ENCODE measurements around the gene SIRT4.
"Not testable (repeated sequence)": the region's sequence is repeated elsewhere in the genome, so short reads cannot be mapped to it uniquely, and the experiment has no call there.

The SIRT4 gene

DNA sequence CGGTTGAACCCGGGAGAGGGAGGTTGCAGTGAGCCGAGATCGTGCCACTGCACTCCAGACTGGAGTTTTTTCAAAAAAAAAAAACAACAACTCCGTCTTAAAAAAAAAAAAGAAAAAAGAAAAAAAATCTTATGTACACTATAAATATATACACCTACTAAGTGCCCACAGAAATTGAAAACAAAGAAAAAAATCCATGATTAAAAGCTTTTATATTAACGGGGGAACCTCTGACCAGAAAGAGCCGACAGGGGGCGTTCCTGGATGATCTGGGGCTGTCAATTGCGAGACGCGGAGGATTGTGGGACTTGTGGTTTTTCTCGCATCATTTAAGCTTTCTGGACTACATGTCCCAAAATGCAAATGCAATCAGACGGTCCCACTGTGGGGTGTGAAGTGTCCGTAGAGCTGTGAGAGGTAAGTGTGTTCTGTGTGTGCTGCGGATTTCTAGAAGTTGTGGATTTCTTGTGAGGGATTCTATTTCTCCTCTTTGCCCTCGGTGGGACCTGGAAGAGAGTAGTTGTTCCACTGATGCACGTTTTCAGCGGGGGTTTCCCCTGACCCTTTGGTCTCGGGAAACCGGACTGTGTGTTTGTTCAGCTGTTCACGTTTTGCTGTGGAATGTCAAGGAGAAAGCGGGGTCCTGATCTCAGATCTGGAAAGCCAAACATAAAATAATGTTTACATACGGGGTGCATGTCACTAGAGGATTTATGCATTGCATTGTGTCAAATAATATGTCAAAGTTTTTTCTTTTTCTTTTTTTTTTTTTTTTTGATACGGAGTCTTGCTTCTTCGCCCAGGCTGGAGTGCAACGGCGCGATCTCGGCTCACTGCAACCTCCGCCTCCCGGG is at the start of gene SIRT4:
Gene SIRT4, plus strand, starts transcription at position 360 of the 854 bp plus-strand sequence. CDS start 1,241 bp downstream, outside the sequence.
- peak; percentile 76 to 78 for DNase-seq (ENCODE audit: low read depth in 2 of 2)

DNA sequence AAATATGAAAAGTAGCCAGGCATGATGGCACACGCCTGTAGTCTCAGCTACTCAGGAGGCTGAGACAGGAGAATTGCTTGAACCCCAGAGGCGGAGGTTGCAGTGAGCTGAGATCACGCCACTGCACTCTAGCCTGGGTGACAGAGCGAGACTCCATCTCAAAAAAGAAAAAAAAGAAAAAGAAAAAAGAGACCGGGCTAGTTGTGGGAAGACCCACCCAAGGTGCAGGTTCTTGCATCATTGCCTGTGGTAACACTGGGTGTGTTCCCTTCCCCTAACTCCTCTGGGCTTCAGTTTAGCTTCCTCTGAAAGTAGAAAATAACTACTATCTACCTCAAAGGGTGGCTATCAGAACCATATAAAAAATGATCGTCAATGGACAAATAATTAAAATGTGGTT is 48.8 kb upstream of the SIRT4 start:
- DNase-seq (ENCODE audit: low read depth in 2 of 2): not testable (repeated sequence)

- no peak for DNase-seq (ENCODE audit: low read depth in 2 of 2)
These were observed 47.3 kb upstream of the SIRT4 start for GRCh38 chr12:120254809-120255208.

DNA sequence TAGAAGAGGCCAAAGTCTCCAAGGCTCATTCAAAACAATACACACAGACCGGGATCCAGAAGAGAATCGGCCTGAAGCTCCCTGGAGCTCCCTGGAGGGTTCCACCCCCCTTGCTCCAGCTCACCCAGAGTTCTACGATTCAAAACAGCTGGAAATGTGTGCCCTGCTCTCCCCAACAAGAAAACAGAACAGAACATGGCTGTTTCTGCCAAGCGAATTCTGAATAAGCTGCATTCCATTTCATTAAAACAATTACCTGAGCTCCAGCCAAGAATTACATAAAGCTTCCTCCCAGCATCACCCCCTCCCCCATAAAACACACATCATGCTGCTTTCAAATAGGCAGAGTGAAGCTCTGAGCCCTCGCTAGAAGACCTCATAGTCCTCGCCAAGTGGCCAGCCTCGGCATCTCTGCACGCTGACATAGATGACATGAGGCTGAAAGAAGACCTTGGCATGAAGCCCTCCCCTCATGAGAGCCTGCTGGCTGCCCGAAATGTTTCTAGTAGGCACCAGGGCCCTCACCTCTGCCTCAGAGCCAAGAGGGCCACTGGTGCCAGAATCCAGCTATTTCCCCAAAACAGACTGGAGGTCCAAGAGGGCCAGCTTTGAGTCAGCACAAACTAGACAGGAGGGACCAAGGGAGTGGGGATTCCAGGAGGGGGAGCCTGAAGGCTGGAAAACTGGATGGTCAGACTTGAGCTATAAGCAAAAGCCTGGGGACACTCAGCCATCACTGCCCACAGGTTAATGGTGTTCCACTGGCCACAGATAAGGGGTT is 44.9 kb upstream of the SIRT4 start:
- no peak for DNase-seq (ENCODE audit: low read depth in 2 of 2)

GRCh38 chr12:120258323-120258896 is 43.7 kb upstream of the SIRT4 start:
- no peak for DNase-seq (ENCODE audit: low read depth in 2 of 2)

- DNase-seq (ENCODE audit: low read depth in 2 of 2): no peak
These were observed 42.5 kb upstream of the SIRT4 start for GRCh38 chr12:120259418-120260202.

DNA sequence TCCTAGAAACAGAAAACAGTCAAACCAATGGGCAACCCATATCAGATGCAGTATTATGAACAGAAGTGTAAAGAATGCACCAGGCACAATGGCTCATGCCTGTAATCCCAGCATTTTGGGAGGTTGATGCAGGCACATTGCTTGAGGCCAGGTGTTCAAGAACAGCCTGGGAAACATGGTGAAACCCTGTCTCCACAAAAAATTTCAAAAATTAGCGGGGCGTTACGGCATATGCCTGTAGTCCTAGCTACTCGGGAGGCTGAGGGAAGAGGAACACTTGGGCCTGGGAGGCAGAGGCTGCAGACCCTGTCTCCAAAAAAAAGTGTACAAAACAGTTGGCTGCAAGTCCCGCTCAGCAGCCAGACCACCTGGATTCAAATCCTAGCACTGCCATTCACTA is 41.5 kb upstream of the SIRT4 start:
- no peak for DNase-seq (ENCODE audit: low read depth in 2 of 2)

GRCh38 chr12:120261951-120262851 is 39.9 kb upstream of the SIRT4 start:
- no peak for DNase-seq (ENCODE audit: low read depth in 2 of 2)

DNA sequence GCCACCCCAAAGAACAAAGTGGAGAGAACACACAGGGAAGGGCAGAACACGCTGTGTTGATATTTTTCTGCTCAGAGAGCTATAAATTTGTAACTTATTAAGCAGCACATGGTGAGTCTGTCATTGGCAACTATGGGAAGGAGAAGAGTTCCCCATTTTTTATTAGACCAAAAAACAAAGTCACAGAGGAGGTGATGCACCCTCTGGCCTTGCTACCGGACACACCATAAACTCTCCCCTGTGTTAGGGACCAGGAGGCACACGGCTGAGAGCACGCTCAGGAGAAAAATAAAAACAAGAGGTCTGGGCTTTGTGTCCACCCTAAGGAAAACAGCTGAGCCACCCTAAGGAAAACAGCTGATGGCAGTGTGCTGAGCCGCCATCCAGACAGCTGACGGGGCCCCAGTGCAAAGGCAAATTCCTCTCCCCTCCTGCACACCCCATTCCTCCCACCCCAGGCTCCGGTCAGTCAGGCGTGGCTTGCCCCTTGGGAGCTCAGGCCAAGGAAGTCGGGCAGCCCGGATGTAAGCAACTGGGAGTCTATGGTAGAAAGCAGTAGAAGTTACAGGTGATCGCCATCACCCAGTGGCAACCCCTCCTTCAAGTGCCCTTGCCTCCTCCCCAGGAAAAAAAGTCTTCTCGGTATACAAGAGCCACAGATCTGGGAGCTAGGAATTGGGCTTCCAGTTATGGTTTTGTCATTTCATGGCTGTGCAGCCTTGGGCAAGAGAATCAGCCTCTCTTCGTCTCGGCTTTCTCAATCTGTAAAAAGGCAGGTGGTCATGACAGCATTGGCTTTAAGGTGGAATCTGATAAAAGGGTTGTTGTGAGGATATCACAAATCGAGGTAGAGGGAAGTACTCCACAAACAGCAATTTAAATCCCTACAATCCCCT is 39.0 kb upstream of the SIRT4 start:
- DNase-seq (ENCODE audit: low read depth in 2 of 2): no peak

DNA sequence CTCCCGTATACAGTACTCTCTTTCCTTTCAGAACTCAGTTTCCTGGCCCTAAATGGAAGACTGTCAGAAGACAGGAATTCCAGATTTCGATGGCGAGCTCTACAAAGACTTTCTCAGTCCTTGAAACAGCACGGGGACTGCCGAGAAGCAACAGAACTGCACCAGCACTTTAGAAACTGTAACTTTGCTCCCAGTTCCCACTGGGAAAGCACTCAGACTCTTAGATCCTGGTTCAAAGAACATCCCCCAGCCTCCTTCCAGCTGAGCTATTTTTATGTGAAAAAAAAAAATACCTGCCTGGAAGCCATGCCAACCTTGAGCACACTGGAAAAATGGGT is 38.4 kb upstream of the SIRT4 start:
- no peak for DNase-seq (ENCODE audit: low read depth in 2 of 2)

- DNase-seq (ENCODE audit: low read depth in 2 of 2): no peak
These were observed 37.8 kb upstream of the SIRT4 start for GRCh38 chr12:120264086-120264903.

DNA sequence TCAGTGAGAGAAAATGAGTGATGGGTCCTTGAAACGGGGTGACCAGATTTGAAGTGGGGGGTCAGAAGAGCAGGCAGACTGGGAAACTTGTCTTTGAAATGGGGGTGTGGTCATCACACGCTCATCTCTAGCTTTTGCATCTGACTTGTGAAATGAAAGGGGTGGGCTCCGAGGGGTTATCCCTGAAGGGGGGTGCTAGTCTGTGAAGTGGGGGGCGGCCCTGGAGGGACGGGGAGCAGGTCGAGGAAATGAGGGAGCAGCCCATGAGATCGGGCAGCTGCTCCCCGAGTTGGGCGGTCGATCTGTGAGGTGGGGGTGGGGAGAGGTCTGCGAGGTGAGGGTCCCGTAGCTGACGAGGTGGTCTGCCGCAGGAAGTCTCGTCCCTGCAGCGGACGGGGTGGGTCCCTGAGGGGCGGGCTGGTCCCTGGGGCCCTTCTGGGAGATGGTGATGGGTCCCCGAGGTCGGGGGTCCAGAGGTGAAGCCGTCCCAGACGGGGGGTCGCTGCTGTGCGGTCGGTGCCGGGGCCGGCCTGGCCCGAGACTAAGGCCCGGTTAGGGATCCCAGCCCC is 37.1 kb upstream of the SIRT4 start:
- DNase-seq (ENCODE audit: low read depth in 2 of 2): no peak

GRCh38 chr12:120265473-120266179 is 36.5 kb upstream of the SIRT4 start, which contains the start of gene PXN:
TSS of gene PXN (minus strand) at chr12:120265730. CDS start at chr12:120265629, 101 bp downstream.
- peak; percentile 81 to 90 for DNase-seq (ENCODE audit: low read depth in 2 of 2)

- no peak for DNase-seq (ENCODE audit: low read depth in 2 of 2)
These were observed 35.8 kb upstream of the SIRT4 start for GRCh38 chr12:120266180-120266870.

- no peak for DNase-seq (ENCODE audit: low read depth in 2 of 2)
These were observed 34.4 kb upstream of the SIRT4 start for GRCh38 chr12:120267736-120268135.

- no peak for DNase-seq (ENCODE audit: low read depth in 2 of 2)
These were observed 25.4 kb upstream of the SIRT4 start for GRCh38 chr12:120276734-120277133.
